MM.1S (cell line): Measurements from ENCODE around the gene ACOXL.

Experiments
- DNase-seq: peaks from one replicate; pipeline ENCODE4 v3.0.0-alpha.2; 2015
- H2AFZ ChIP-seq: fragments of 300-600 bp; sonication (generic); 2 replicates; pipeline ENCODE4 v1.6.0; 2016; ENCODE audit warnings: antibody characterized with exemption, low read length
- H3F3A ChIP-seq: fragments of 300-600 bp; sonication (generic); 2 replicates; pipeline ENCODE4 v1.6.1; 2016; ENCODE audit warnings: mild to moderate bottlenecking, antibody characterized with exemption, low read length, moderate library complexity, mixed read lengths; ENCODE audit not compliant: insufficient read depth
- H3K27ac ChIP-seq: fragments of 300-600 bp; sonication (generic); 2 replicates; pipeline ENCODE4 v1.5.1; 2016; ENCODE audit warnings: mild to moderate bottlenecking, low read length
- H3K27me3 ChIP-seq: fragments of 300-600 bp; sonication (generic); replicated peaks from 2 replicates; pipeline ENCODE4 v1.6.0; 2016; ENCODE audit warnings: low read length; ENCODE audit not compliant: insufficient read depth
- H3K36me3 ChIP-seq: fragments of 300-600 bp; sonication (generic); replicated peaks from 2 replicates; pipeline ENCODE4 v1.6.1; 2016; ENCODE audit warnings: mild to moderate bottlenecking, low read length, mixed read lengths; ENCODE audit not compliant: insufficient read depth
- H3K4me1 ChIP-seq: fragments of 300-600 bp; sonication (generic); 2 replicates; pipeline ENCODE4 v1.6.1; 2016; ENCODE audit warnings: low read length, mixed read lengths
- H3K4me2 ChIP-seq: fragments of 300-600 bp; sonication (generic); 2 replicates; pipeline ENCODE4 v1.6.0; 2016; ENCODE audit warnings: low read depth, low read length
- H3K4me3 ChIP-seq: fragments of 300-600 bp; sonication (generic); 2 replicates; pipeline ENCODE4 v1.5.1; 2016; ENCODE audit warnings: low read length, mixed read lengths
- H3K79me2 ChIP-seq: fragments of 300-600 bp; sonication (generic); 2 replicates; pipeline ENCODE4 v1.6.1; 2016; ENCODE audit warnings: mixed run types, low read length, mixed read lengths
- H3K9ac ChIP-seq: fragments of 300-600 bp; sonication (generic); 2 replicates; pipeline ENCODE4 v1.6.1; 2016; ENCODE audit warnings: low read length, mixed read lengths
- H3K9me2 ChIP-seq: fragments of 300-600 bp; sonication (generic); replicated peaks from 2 replicates; pipeline ENCODE4 v1.6.1; 2016; ENCODE audit warnings: mild to moderate bottlenecking, low read length, mixed read lengths; ENCODE audit not compliant: insufficient read depth
- H3K9me3 ChIP-seq: fragments of 300-600 bp; sonication (generic); replicated peaks from 2 replicates; pipeline ENCODE4 v1.6.1; 2016; ENCODE audit warnings: mild to moderate bottlenecking, low read length, mixed read lengths; ENCODE audit not compliant: insufficient read depth
- H4K20me1 ChIP-seq: fragments of 300-600 bp; sonication (generic); 2 replicates; pipeline ENCODE4 v1.6.1; 2016; ENCODE audit warnings: mild to moderate bottlenecking, low read length, moderate library complexity, mixed read lengths; ENCODE audit not compliant: insufficient read depth
- EZH2 ChIP-seq: fragments of 300-600 bp; sonication (generic); optimal IDR thresholded peaks from 2 replicates; pipeline ENCODE3; 2017; ENCODE audit warnings: low read depth, mild to moderate bottlenecking, antibody characterized with exemption, low read length, mixed read lengths
- EZH2phosphoT487 ChIP-seq: fragments of 300-600 bp; sonication (generic); IDR thresholded peaks from 2 replicates; pipeline ENCODE4 v1.6.1; 2018; ENCODE audit warnings: antibody characterized with exemption, low read length
- TF ChIP-seq, protein P1 (sequence below): fragments of 300-600 bp; sonication (generic); IDR thresholded peaks from 2 replicates; pipeline ENCODE4 v1.5.1; 2016; ENCODE audit warnings: antibody characterized with exemption, low read length, mixed read lengths

Gene ACOXL

DNA sequence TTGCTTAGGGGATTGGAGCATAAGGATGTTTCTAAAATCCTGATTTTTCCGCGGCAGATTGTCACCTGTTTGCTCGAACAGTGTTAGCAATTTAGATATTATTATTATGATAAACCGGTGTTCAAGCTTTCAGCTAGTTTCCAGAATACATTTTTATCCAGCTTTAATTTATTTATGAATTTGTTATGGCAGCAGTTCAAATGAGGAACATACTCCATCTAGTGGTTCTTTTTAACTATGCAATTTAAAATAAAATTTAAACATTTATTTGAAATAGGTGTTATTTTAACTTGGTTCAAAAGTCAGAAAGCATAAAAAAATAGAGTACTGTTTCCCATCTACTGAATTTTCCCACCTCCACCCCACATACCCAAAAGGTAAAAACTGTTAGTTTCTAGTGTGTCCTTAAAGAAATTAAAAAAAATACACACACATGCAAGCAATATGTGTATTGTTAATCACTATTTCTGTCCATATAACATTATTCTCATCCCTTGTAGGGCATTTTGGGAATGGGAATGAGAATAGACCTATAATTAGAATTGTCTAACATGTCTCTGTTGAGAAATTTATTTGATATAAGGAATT lies 23.2 kb downstream of the ACOXL start:
- Histone ChIP-seq H4K20me1 (no peaks in the 10 kb centered on the region), H3K9me3 (no peaks in the 10 kb centered on the region), H3K36me3 (no peaks in the 10 kb centered on the region), H3K9ac (no peak overlapping the region), H3K27ac (no peak overlapping the region), H3F3A (peaks cover 7% of the 10 kb centered on the region; the same call in 1 of the 2 replicates), H3K79me2 (peaks cover 85% of the 10 kb centered on the region), H2AFZ (no peak overlapping the region), H3K4me1 (peaks cover 10% of the 10 kb centered on the region), H3K27me3 (no peaks in the 10 kb centered on the region), H3K4me3 (no peak overlapping the region), H3K4me2 (0 out of 2 replicates have a peak overlapping the region, but pooled peaks have one; percentile 2), H3K9me2 (no peaks in the 10 kb centered on the region)
- TF ChIP-seq EZH2phosphoT487 (no peak), EZH2 (no peak)
- TF ChIP-seq, protein P1, sequence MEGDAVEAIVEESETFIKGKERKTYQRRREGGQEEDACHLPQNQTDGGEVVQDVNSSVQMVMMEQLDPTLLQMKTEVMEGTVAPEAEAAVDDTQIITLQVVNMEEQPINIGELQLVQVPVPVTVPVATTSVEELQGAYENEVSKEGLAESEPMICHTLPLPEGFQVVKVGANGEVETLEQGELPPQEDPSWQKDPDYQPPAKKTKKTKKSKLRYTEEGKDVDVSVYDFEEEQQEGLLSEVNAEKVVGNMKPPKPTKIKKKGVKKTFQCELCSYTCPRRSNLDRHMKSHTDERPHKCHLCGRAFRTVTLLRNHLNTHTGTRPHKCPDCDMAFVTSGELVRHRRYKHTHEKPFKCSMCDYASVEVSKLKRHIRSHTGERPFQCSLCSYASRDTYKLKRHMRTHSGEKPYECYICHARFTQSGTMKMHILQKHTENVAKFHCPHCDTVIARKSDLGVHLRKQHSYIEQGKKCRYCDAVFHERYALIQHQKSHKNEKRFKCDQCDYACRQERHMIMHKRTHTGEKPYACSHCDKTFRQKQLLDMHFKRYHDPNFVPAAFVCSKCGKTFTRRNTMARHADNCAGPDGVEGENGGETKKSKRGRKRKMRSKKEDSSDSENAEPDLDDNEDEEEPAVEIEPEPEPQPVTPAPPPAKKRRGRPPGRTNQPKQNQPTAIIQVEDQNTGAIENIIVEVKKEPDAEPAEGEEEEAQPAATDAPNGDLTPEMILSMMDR, result peak; percentile 51
- DNase-seq, result peak; percentile 41

DNA sequence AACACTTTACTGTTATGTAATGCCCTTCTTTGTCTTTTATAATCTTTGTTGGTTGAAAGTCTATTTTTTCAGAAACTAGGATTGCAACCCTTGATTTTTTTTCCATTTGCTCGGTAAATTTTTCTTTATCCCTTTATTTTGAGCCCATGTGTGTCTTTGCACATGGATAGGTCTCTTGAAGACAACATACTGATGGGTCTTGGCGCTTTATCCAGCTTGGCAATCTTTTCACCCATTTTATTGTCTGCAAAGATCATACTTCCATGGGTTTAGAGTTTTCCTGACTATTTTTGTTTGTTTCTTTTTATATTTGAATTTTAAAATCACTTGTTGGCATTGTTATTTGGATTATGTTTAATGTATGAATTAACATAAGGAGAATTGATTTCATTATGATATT lies 27.0 kb downstream of the ACOXL start:
- Histone ChIP-seq H4K20me1 (no peaks in the 10 kb centered on the region), H3K36me3 (no peaks in the 10 kb centered on the region), H3K9me3 (no peaks in the 10 kb centered on the region), H3K27ac (no peak overlapping the region), H3K4me1 (peaks cover 10% of the 10 kb centered on the region), H3K9ac (no peak overlapping the region), H3K79me2 (peaks cover 76% of the 10 kb centered on the region), H3K4me3 (no peak overlapping the region), H3K4me2 (no peak overlapping the region), H2AFZ (no peak overlapping the region), H3K27me3 (no peaks in the 10 kb centered on the region), H3F3A (peaks cover 7% of the 10 kb centered on the region; the same call in 1 of the 2 replicates), H3K9me2 (no peaks in the 10 kb centered on the region)
- no peak for DNase-seq
- TF ChIP-seq EZH2, result no peak
- no peak for TF ChIP-seq EZH2phosphoT487
- TF ChIP-seq, protein P1, result no peak

DNA sequence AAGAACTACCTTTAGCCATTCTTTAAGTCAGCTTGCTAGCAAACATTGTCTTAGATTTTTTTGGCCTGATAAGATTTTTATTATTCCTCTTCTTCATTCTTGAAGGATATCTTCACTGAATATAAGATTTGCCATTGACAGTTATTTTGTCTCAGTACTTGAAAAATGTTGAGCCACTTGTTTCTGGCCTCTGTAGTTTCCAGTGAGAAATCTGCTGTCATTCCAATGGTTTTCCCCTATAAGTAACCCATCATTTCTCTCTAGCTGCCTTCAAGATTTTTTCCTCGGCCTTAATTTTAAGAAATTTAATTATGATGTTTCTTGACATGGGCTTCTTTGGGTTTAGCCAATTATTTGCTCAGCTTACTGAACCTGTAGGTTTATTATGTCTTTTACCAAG lies 32.6 kb downstream of the ACOXL start:
- H3K79me2 ChIP-seq, result peaks cover 58% of the 10 kb centered on the region
- H3K4me2 ChIP-seq, result no peak overlapping the region
- no peak overlapping the region for H2AFZ ChIP-seq
- TF ChIP-seq EZH2phosphoT487 (no peak), EZH2 (no peak)
- TF ChIP-seq, protein P1, result no peak
- H3K9me2 ChIP-seq, result no peaks in the 10 kb centered on the region
- no peaks in the 10 kb centered on the region for H3K36me3 ChIP-seq
- no peaks in the 10 kb centered on the region for H3K4me1 ChIP-seq
- no peaks in the 10 kb centered on the region for H3K27me3 ChIP-seq
- no peaks in the 10 kb centered on the region for H4K20me1 ChIP-seq
- H3F3A ChIP-seq, result no peaks in the 10 kb centered on the region
- H3K9ac ChIP-seq, result no peak overlapping the region
- no peaks in the 10 kb centered on the region for H3K9me3 ChIP-seq
- no peak for DNase-seq
- no peak overlapping the region for H3K4me3 ChIP-seq
- no peak overlapping the region for H3K27ac ChIP-seq
